PFSK-1 (cell line): ENCODE measurements around the gene G3BP1.

ENCODE experiments used
- FOXP2 ChIP-seq: optimal IDR thresholded peaks from 2 replicates; pipeline ENCODE3; 2011; ENCODE audit warnings: borderline replicate concordance, control low read depth, inconsistent platforms; ENCODE audit not compliant: insufficient read depth; ENCODE audit errors: extremely low read length, extremely low read depth
- POLR2AphosphoS5 ChIP-seq: IDR thresholded peaks from 2 replicates; pipeline ENCODE4 v1.6.1; 2012; ENCODE audit warnings: low read depth, mild to moderate bottlenecking, control low read depth, low read length, moderate library complexity
- REST ChIP-seq, 2 experiments: IDR thresholded peaks; 2 replicates each; pipeline versions ENCODE4 v1.6.1 to v1.8.0; 2011 to 2012; ENCODE audit warnings: low read depth in 2 of 2, low read length in 2 of 2, control low read depth in 1 of 2, inconsistent platforms in 1 of 2, mild to moderate bottlenecking in 1 of 2, moderate library complexity in 1 of 2; ENCODE audit not compliant: insufficient read depth in 1 of 2
- SIN3A ChIP-seq: IDR thresholded peaks from 2 replicates; pipeline ENCODE4 v1.6.1; 2012; ENCODE audit warnings: mild to moderate bottlenecking, low read length, moderate library complexity, borderline replicate concordance; ENCODE audit not compliant: insufficient read depth
- TAF1 ChIP-seq: IDR thresholded peaks from 2 replicates; pipeline ENCODE4 v1.6.1; 2012; ENCODE audit warnings: low read length, control low read depth, borderline replicate concordance; ENCODE audit not compliant: insufficient read depth

GRCh38 chr5:151764801-151765200, 7.0 kb upstream of the G3BP1 start:
- TF ChIP-seq POLR2AphosphoS5 (no peak), REST (IDR thresholded peaks at IDR 0.05; ENCODE audit: insufficient read depth in 1 of 2, low read depth in 2 of 2, low read length in 2 of 2) (no peak), SIN3A (no peak), TAF1 (no peak), FOXP2 (no peak)
